Measurements from ENCODE around the gene COL12A1.

COL12A1 gene

GRCh38 chr6:75205776-75206575 lies at the start of gene COL12A1:
COL12A1 (minus strand) TSS chr6:75206053; CDS start chr6:75202792, 3,261 bp downstream.
- no peak for DNase-seq

GRCh38 chr6:75250552-75250951 lies 44.7 kb upstream of the COL12A1 start:
- DNase-seq: no peak

- DNase-seq: no peak
These were observed 44.0 kb upstream of the COL12A1 start for GRCh38 chr6:75249837-75250236.

GRCh38 chr6:75246386-75246785 lies 40.5 kb upstream of the COL12A1 start:
- DNase-seq: no peak

GRCh38 chr6:75244063-75244584 lies 38.3 kb upstream of the COL12A1 start:
- DNase-seq: no peak

GRCh38 chr6:75243333-75244062 lies 37.6 kb upstream of the COL12A1 start, which contains the start of gene COX7A2:
COX7A2 (minus strand) TSS chr6:75243801; CDS start chr6:75243734, 67 bp downstream.
- DNase-seq: peak; percentile 92

- no peak for DNase-seq
These were observed 30.8 kb upstream of the COL12A1 start for GRCh38 chr6:75236630-75237029.

- DNase-seq: no peak
These were observed 29.4 kb upstream of the COL12A1 start for GRCh38 chr6:75235271-75235670.

- no peak for DNase-seq
These were observed 28.4 kb upstream of the COL12A1 start for GRCh38 chr6:75234126-75234865.

GRCh38 chr6:75233092-75233615 lies 27.3 kb upstream of the COL12A1 start:
- DNase-seq: no peak

GRCh38 chr6:75230484-75231325 lies 24.9 kb upstream of the COL12A1 start:
- no peak for DNase-seq

GRCh38 chr6:75224303-75224926 lies 18.6 kb upstream of the COL12A1 start:
- DNase-seq: no peak

GRCh38 chr6:75223428-75223827 lies 17.6 kb upstream of the COL12A1 start:
- DNase-seq: no peak

- DNase-seq: no peak
These were observed 16.4 kb upstream of the COL12A1 start for GRCh38 chr6:75222261-75222660.

GRCh38 chr6:75221116-75221515 lies 15.3 kb upstream of the COL12A1 start:
- no peak for DNase-seq

GRCh38 chr6:75220357-75220756 lies 14.5 kb upstream of the COL12A1 start:
- no peak for DNase-seq

GRCh38 chr6:75219263-75219662 lies 13.4 kb upstream of the COL12A1 start:
- DNase-seq: no peak

- DNase-seq: no peak
These were observed 11.3 kb upstream of the COL12A1 start for GRCh38 chr6:75217193-75217592.

GRCh38 chr6:75215291-75215690 lies 9.4 kb upstream of the COL12A1 start:
- DNase-seq: no peak

GRCh38 chr6:75213732-75214131 lies 7.9 kb upstream of the COL12A1 start:
- DNase-seq: no peak

GRCh38 chr6:75213112-75213511 lies 7.3 kb upstream of the COL12A1 start:
- DNase-seq: no peak

All from CD4-positive, alpha-beta T cell treated with Interleukin-12 subunit alpha and Interleukin-12 subunit beta, for 1 hour (primary cell).